K562 (cell line): ENCODE data around the gene GPR157. TPM values are rescaled to one million over a fixed set of nuclear protein-coding genes. Genes with fewer than 3 reads are reported as not detected.

ENCODE experiments used
- ATF4 ChIP-seq: fragments of 450-650 bp; formaldehyde crosslinking; IDR thresholded peaks from 2 replicates; pipeline ENCODE4 v1.4.0; 2022; ENCODE audit warnings: mild to moderate bottlenecking, moderate library complexity
- CEBPG ChIP-seq, 3 experiments: fragments of 200-800 bp in 1 of 3; sonication (Bioruptor generic) in 1 of 3; sonication (generic) in 1 of 3; formaldehyde crosslinking in 1 of 3; IDR thresholded peaks in 2 of 3; conservative IDR thresholded peaks in 1 of 3; 2 replicates each; pipeline versions ENCODE4 v1.6.1 to v1.8.0; 2016 to 2022; ENCODE audit warnings: missing compliant biosample characterization in 2 of 3, missing genetic modification characterization in 2 of 3, mild to moderate bottlenecking in 1 of 3, missing genetic modification reagents in 1 of 3
- GTF3C2 ChIP-seq: IDR thresholded peaks from 3 replicates; pipeline ENCODE4 v1.6.1; 2011; ENCODE audit warnings: borderline replicate concordance, mild to moderate bottlenecking, moderate library complexity; ENCODE audit not compliant: insufficient read length; ENCODE audit errors: extremely low read depth
- KLF6 ChIP-seq: fragments of 250-450 bp; sonication (Bioruptor Pico); IDR thresholded peaks from 2 replicates; pipeline ENCODE4 v1.4.0; 2020; ENCODE audit warnings: mild to moderate bottlenecking, moderate library complexity, borderline replicate concordance
- MLLT1 ChIP-seq, 2 experiments: fragments of 450-650 bp; IDR thresholded peaks; 2 replicates each; pipeline ENCODE4 v1.6.1; 2016
- PML ChIP-seq: IDR thresholded peaks from 2 replicates; pipeline ENCODE4 v1.6.1; 2012; ENCODE audit warnings: low read length, inconsistent platforms
- REST ChIP-seq, 2 experiments: fragments of 450-650 bp; formaldehyde crosslinking in 1 of 2; IDR thresholded peaks; 2 replicates each; pipeline versions ENCODE4 v1.4.0 to v1.6.1; 2014 to 2020; ENCODE audit warnings: mild to moderate bottlenecking in 2 of 2, borderline replicate concordance in 1 of 2, low read depth in 1 of 2
- SRSF1 ChIP-seq: fragments of 200-400 bp; formaldehyde crosslinking; IDR thresholded peaks from 2 replicates; pipeline ENCODE4 v1.6.1; 2017; ENCODE audit warnings: mild to moderate bottlenecking, low read depth, low read length, moderate library complexity
- polyA plus RNA-seq, 8 experiments: library from polyadenylated mRNA; depleted of rRNA in 4 of 8; stranded (reverse) in 5 of 8; unstranded in 3 of 8; fragments of >200 nt; fragmentation: Nextera tagmentation in 2 of 8; fragmentation: Illumina TruSeq in 1 of 8; extraction: Ambion mirVana in 2 of 8; extraction: Trizol in 1 of 8; gene quantifications; 2 replicates each; pipeline versions ENCODE4 v1.2.1 to v1.2.3, GENCODE V29; 2011 to 2014; ENCODE audit warnings: inconsistent platforms in 1 of 8, missing spikeins in 1 of 8
- total RNA-seq, 7 experiments: library from RNA; depleted of rRNA in 6 of 7; stranded (reverse); fragments of >200 nt in 6 of 7; fragmentation: Illumina TruSeq in 2 of 7; extraction: Trizol in 2 of 7; gene quantifications; 2 replicates each; pipeline versions ENCODE4 v1.2.1 to v1.2.3, GENCODE V29; 2011 to 2021; ENCODE audit warnings: low replicate concordance in 1 of 7
- TF ChIP-seq, protein P1 (sequence below): fragments of 450-650 bp; formaldehyde crosslinking; IDR thresholded peaks from 2 replicates; pipeline ENCODE4 v1.4.0; 2020; ENCODE audit warnings: mild to moderate bottlenecking, moderate library complexity

Gene GPR157
- total and polyA plus RNA-seq, 9 of the 15 experiments (the other 6 are each of a cell fraction or from before 2014, with no cell fraction given): 0.01 to 0.18 (median 0.04) TPM; not detected in 4

GRCh38 chr1:9078015-9078751 is 50.7 kb downstream of the GPR157 start (continued):
- TF ChIP-seq REST (IDR thresholded peaks at IDR 0.05; ENCODE audit: borderline replicate concordance): no peak
- TF ChIP-seq REST (CRISPR knock-in tag; IDR thresholded peaks at IDR 0.05; ENCODE audit: low read depth): 0 out of 2 replicates have a peak, but pooled peaks have one; percentile 47
- no peak for TF ChIP-seq PML
- TF ChIP-seq MLLT1 (IDR thresholded peaks at IDR 0.05): no peak
- TF ChIP-seq, protein P1, sequence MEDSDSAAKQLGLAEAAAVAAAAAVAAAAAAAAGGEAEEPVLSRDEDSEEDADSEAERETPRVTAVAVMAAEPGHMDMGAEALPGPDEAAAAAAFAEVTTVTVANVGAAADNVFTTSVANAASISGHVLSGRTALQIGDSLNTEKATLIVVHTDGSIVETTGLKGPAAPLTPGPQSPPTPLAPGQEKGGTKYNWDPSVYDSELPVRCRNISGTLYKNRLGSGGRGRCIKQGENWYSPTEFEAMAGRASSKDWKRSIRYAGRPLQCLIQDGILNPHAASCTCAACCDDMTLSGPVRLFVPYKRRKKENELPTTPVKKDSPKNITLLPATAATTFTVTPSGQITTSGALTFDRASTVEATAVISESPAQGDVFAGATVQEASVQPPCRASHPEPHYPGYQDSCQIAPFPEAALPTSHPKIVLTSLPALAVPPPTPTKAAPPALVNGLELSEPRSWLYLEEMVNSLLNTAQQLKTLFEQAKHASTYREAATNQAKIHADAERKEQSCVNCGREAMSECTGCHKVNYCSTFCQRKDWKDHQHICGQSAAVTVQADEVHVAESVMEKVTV (CRISPR knock-in tag): no peak
- TF ChIP-seq SRSF1: no peak
- TF ChIP-seq KLF6 (CRISPR knock-in tag): peak; percentile 78; the same call in 1 of the 2 replicates
- no peak for TF ChIP-seq CEBPG (CRISPR knock-in tag; IDR thresholded peaks at IDR 0.05)
- peak; percentile 27 to 56; a peak in 2 of 4 replicates for TF ChIP-seq CEBPG (tag; conservative IDR thresholded peaks at IDR 0.05 in 1 of 2, IDR thresholded peaks at IDR 0.05 in 1 of 2)
- TF ChIP-seq GTF3C2: no peak
- peak; percentile 10; the same call in 1 of the 2 replicates for TF ChIP-seq ATF4
